Measurements from ENCODE around the gene KRTAP26-1. TPM values are rescaled to one million over a fixed set of nuclear protein-coding genes. Genes with fewer than 3 reads are reported as not detected.

Gene KRTAP26-1
- total RNA-seq, 1 experiment from 2014 or later: not detected

DNA sequence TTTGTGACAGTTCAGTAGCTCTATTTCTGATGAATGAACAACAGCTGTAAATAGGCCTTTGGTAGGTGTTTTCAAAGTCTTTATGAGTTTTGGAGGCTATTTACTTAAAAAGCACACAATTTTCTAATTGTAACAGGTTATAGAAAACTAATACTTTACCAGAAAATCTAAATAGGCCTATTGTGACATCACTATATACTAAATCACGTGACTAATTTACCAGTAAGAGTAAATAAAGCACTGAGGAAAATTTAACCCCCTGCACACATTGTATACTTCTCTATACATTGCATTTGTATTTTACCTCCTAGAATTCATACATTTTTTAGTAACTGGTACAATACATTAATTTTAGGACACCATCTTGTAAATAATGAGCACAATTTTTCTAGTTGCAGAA, 15.0 kb downstream of the KRTAP26-1 start:
- TF ChIP-seq, protein P1, sequence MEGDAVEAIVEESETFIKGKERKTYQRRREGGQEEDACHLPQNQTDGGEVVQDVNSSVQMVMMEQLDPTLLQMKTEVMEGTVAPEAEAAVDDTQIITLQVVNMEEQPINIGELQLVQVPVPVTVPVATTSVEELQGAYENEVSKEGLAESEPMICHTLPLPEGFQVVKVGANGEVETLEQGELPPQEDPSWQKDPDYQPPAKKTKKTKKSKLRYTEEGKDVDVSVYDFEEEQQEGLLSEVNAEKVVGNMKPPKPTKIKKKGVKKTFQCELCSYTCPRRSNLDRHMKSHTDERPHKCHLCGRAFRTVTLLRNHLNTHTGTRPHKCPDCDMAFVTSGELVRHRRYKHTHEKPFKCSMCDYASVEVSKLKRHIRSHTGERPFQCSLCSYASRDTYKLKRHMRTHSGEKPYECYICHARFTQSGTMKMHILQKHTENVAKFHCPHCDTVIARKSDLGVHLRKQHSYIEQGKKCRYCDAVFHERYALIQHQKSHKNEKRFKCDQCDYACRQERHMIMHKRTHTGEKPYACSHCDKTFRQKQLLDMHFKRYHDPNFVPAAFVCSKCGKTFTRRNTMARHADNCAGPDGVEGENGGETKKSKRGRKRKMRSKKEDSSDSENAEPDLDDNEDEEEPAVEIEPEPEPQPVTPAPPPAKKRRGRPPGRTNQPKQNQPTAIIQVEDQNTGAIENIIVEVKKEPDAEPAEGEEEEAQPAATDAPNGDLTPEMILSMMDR (IDR thresholded peaks at IDR 0.05; ENCODE audit: insufficient read depth in 1 of 2, low read depth in 1 of 2, low read length in 1 of 2, severe bottlenecking in 1 of 2, unreplicated experiment in 1 of 2): no peak
- H3K4me1 Mint-ChIP-seq (ENCODE audit: low read depth, unreplicated experiment): no peaks in the 10 kb centered on the region
- H3K27ac Mint-ChIP-seq (ENCODE audit: unreplicated experiment): no peak overlapping the region
- Histone ChIP-seq H3K36me3 (ENCODE audit: control insufficient read depth, insufficient read depth, low read length) (no peaks in the 10 kb centered on the region), H3K4me1 (no peaks in the 10 kb centered on the region), H3K27me3 (replicated peaks; ENCODE audit: control insufficient read depth, insufficient read depth, low read length) (no peaks in the 10 kb centered on the region), H3K9me3 (no peaks in the 10 kb centered on the region), H3K4me3 (ENCODE audit: low read depth, low read length) (no peak overlapping the region)
- CTCF ChIA-PET: no interaction called here
- H3K9me3 Mint-ChIP-seq (ENCODE audit: unreplicated experiment): no peaks in the 10 kb centered on the region
- no peak for DNase-seq
- no peaks in the 10 kb centered on the region for H3K36me3 Mint-ChIP-seq (ENCODE audit: insufficient read depth, unreplicated experiment)
- H3K4me3 Mint-ChIP-seq (ENCODE audit: unreplicated experiment): no peak overlapping the region
- H3K27me3 Mint-ChIP-seq (ENCODE audit: insufficient read depth, unreplicated experiment): no peaks in the 10 kb centered on the region
- POLR2A ChIA-PET: no interaction called here
- intact Hi-C loops (cut with micrococcal nuclease; ENCODE audit: unreplicated experiment): no loop called here
- BruUV-seq (replicated peaks): no TSS peak

GRCh38 chr21:30289215-30289614, 30.9 kb downstream of the KRTAP26-1 start, which contains the start of gene KRTAP25-1:
TSS of gene KRTAP25-1 (minus strand) at chr21:30289514. CDS start at chr21:30289490, 24 bp downstream.
- no peaks in the 10 kb centered on the region for H3K4me1 ChIP-seq
- H3K27ac Mint-ChIP-seq (ENCODE audit: unreplicated experiment): no peak within 1 kb of the TSS
- CTCF ChIA-PET: no interaction called here
- no TSS peak for BruUV-seq (replicated peaks)
- H3K4me3 ChIP-seq (ENCODE audit: low read depth, low read length): no peak within 1 kb of the TSS
- POLR2A ChIA-PET: no interaction called here
- no peaks in the 10 kb centered on the region for H3K4me1 Mint-ChIP-seq (ENCODE audit: low read depth, unreplicated experiment)
- no peaks in the 10 kb centered on the region for H3K9me3 ChIP-seq
- DNase-seq: no peak
- peaks cover 6% of the 10 kb centered on the region for H3K27me3 Mint-ChIP-seq (ENCODE audit: insufficient read depth, unreplicated experiment)
- intact Hi-C loops (cut with micrococcal nuclease; ENCODE audit: unreplicated experiment): no loop called here
- H3K36me3 ChIP-seq (ENCODE audit: control insufficient read depth, insufficient read depth, low read length): no peaks in the 10 kb centered on the region
- TF ChIP-seq, protein P1 (IDR thresholded peaks at IDR 0.05; ENCODE audit: insufficient read depth in 1 of 2, low read depth in 1 of 2, low read length in 1 of 2, severe bottlenecking in 1 of 2, unreplicated experiment in 1 of 2): no peak
- no peaks in the 10 kb centered on the region for H3K9me3 Mint-ChIP-seq (ENCODE audit: unreplicated experiment)
- no peaks in the 10 kb centered on the region for H3K27me3 ChIP-seq (replicated peaks; ENCODE audit: control insufficient read depth, insufficient read depth, low read length)
- no peaks in the 10 kb centered on the region for H3K36me3 Mint-ChIP-seq (ENCODE audit: insufficient read depth, unreplicated experiment)
- H3K4me3 Mint-ChIP-seq (ENCODE audit: unreplicated experiment): no peak within 1 kb of the TSS

DNA sequence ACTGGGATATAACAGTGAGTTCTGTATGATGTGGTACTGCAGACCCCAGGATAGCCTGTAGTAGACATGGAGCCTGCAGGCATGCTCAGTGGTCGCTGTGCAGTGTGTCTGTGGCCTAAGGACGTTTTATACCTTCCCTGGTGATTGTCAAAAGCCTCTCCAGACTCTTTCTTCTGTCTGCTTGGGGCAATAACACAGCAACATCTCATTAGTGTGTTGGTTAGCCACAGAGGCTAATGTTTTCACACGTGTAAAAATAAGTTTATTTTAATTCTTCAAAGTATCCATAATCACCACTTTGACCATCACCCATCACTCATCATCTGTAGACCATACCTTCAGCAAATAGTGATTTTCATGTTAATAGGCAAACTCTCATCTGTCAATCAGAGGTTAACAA, 37.3 kb downstream of the KRTAP26-1 start, which contains the start of gene KRTAP24-1:
Gene KRTAP24-1 (minus strand): TSS at position 101 of the 400 bp plus-strand sequence. CDS start 18 bp downstream, at position 83.
- no TSS peak for BruUV-seq (replicated peaks)
- H3K36me3 Mint-ChIP-seq (ENCODE audit: insufficient read depth, unreplicated experiment): no peaks in the 10 kb centered on the region
- H3K4me3 ChIP-seq (ENCODE audit: low read depth, low read length): no peak within 1 kb of the TSS
- H3K27ac Mint-ChIP-seq (ENCODE audit: unreplicated experiment): no peak within 1 kb of the TSS
- DNase-seq: no peak
- H3K9me3 ChIP-seq: no peaks in the 10 kb centered on the region
- no peak within 1 kb of the TSS for H3K4me3 Mint-ChIP-seq (ENCODE audit: unreplicated experiment)
- peaks cover 6% of the 10 kb centered on the region for H3K27me3 Mint-ChIP-seq (ENCODE audit: insufficient read depth, unreplicated experiment)
- H3K9me3 Mint-ChIP-seq (ENCODE audit: unreplicated experiment): no peaks in the 10 kb centered on the region
- ChIA-PET CTCF (no interaction called here), POLR2A (no interaction called here)
- intact Hi-C loops (cut with micrococcal nuclease; ENCODE audit: unreplicated experiment): no loop called here
- no peaks in the 10 kb centered on the region for H3K4me1 Mint-ChIP-seq (ENCODE audit: low read depth, unreplicated experiment)
- TF ChIP-seq, protein P1 (IDR thresholded peaks at IDR 0.05; ENCODE audit: insufficient read depth in 1 of 2, low read depth in 1 of 2, low read length in 1 of 2, severe bottlenecking in 1 of 2, unreplicated experiment in 1 of 2): no peak
- no peaks in the 10 kb centered on the region for H3K4me1 ChIP-seq
- no peaks in the 10 kb centered on the region for H3K36me3 ChIP-seq (ENCODE audit: control insufficient read depth, insufficient read depth, low read length)
- no peaks in the 10 kb centered on the region for H3K27me3 ChIP-seq (replicated peaks; ENCODE audit: control insufficient read depth, insufficient read depth, low read length)

Measured in Caco-2 (cell line).